H9 (cell line): ENCODE measurements around the gene ERC2. TPM values are rescaled to one million over a fixed set of nuclear protein-coding genes. Genes with fewer than 3 reads are reported as not detected.

Source experiments
- DNase-seq: peaks from one replicate; pipeline ENCODE4 v3.0.0-alpha.2; 2017
- H2AFZ ChIP-seq: one replicate; pipeline ENCODE4 v1.6.1; 2013; ENCODE audit warnings: mild to moderate bottlenecking, low read length, control low read depth, moderate library complexity
- H2AK5ac ChIP-seq: 2 replicates; pipeline ENCODE4 v1.6.1; 2013; ENCODE audit warnings: low read length, control low read depth, mixed read lengths; ENCODE audit not compliant: insufficient read length
- H2BK120ac ChIP-seq: one replicate; pipeline ENCODE4 v1.6.1; 2013; ENCODE audit warnings: low read depth, mild to moderate bottlenecking, low read length, control low read depth, inconsistent platforms; ENCODE audit not compliant: poor library complexity, severe bottlenecking
- H2BK12ac ChIP-seq: 2 replicates; pipeline ENCODE4 v1.6.1; 2013; ENCODE audit warnings: low read length, control low read depth, mixed read lengths, low read depth; ENCODE audit not compliant: insufficient read length
- H2BK15ac ChIP-seq: 2 replicates; pipeline ENCODE4 v1.6.1; 2013; ENCODE audit warnings: low read depth, low read length, control low read depth
- H2BK20ac ChIP-seq: one replicate; pipeline ENCODE4 v1.6.1; 2013; ENCODE audit warnings: low read depth, mild to moderate bottlenecking, low read length, control low read depth, inconsistent platforms; ENCODE audit not compliant: poor library complexity, severe bottlenecking
- H2BK5ac ChIP-seq: 2 replicates; pipeline ENCODE4 v1.6.1; 2013; ENCODE audit warnings: low read length, control low read depth, mixed read lengths; ENCODE audit not compliant: insufficient read length
- H3K14ac ChIP-seq: 2 replicates; pipeline ENCODE4 v1.6.1; 2013; ENCODE audit warnings: low read length, control low read depth; ENCODE audit not compliant: insufficient read depth
- H3K18ac ChIP-seq: 2 replicates; pipeline ENCODE4 v1.6.1; 2013; ENCODE audit warnings: low read depth, mild to moderate bottlenecking, mixed read lengths, low read length, control low read depth; ENCODE audit not compliant: insufficient read length
- H3K23ac ChIP-seq: 2 replicates; pipeline ENCODE4 v1.6.1; 2013; ENCODE audit warnings: low read length, control low read depth, mixed read lengths, low read depth; ENCODE audit not compliant: insufficient read length
- H3K23me2 ChIP-seq: 2 replicates; pipeline ENCODE4 v1.6.1; 2013; ENCODE audit warnings: low read depth, mild to moderate bottlenecking, mixed read lengths, low read length, control low read depth; ENCODE audit not compliant: insufficient read length, poor library complexity, severe bottlenecking
- H3K27ac ChIP-seq: 2 replicates; pipeline ENCODE4 v1.5.1; 2013; ENCODE audit warnings: low read length, control low read depth, mixed read lengths, low read depth; ENCODE audit not compliant: insufficient read length
- H3K27me3 ChIP-seq: 2 replicates; pipeline ENCODE4 v1.6.1; 2013; ENCODE audit warnings: low read length, control low read depth, inconsistent platforms; ENCODE audit not compliant: insufficient read depth
- H3K4ac ChIP-seq: 2 replicates; pipeline ENCODE4 v1.6.1; 2013; ENCODE audit warnings: low read depth, mild to moderate bottlenecking, control low read depth, inconsistent platforms, low read length, moderate library complexity
- H3K4me1 ChIP-seq: 2 replicates; pipeline ENCODE4 v1.6.1; 2013; ENCODE audit warnings: low read length, control low read depth, inconsistent platforms; ENCODE audit not compliant: insufficient read depth
- H3K4me2 ChIP-seq: 2 replicates; pipeline ENCODE4 v1.6.1; 2013; ENCODE audit warnings: low read length, control low read depth, mixed read lengths; ENCODE audit not compliant: insufficient read length, insufficient read depth
- H3K56ac ChIP-seq: 2 replicates; pipeline ENCODE4 v1.6.1; 2013; ENCODE audit warnings: low read depth, mild to moderate bottlenecking, mixed read lengths, low read length, control low read depth; ENCODE audit not compliant: insufficient read length
- H3K79me1 ChIP-seq: 2 replicates; pipeline ENCODE4 v1.6.1; 2013; ENCODE audit warnings: low read depth, mild to moderate bottlenecking, moderate library complexity, low read length, control low read depth, inconsistent platforms; ENCODE audit not compliant: insufficient read depth, poor library complexity, severe bottlenecking
- H3K79me2 ChIP-seq: 2 replicates; pipeline ENCODE4 v1.6.1; 2013; ENCODE audit warnings: low read length, control low read depth, inconsistent platforms; ENCODE audit not compliant: insufficient read depth
- H3K9ac ChIP-seq: 2 replicates; pipeline ENCODE4 v1.6.1; 2013; ENCODE audit warnings: low read length, control low read depth, mixed read lengths; ENCODE audit not compliant: insufficient read length; ENCODE audit errors: extremely low read depth
- H3K9me3 ChIP-seq: one replicate; pipeline ENCODE4 v1.6.1; 2013; ENCODE audit warnings: low read depth, low read length, inconsistent platforms; ENCODE audit not compliant: control insufficient read depth
- H3T11ph ChIP-seq: one replicate; pipeline ENCODE4 v1.6.1; 2013; ENCODE audit warnings: mild to moderate bottlenecking, low read length, control low read depth, inconsistent platforms
- H4K20me1 ChIP-seq: one replicate; pipeline ENCODE4 v1.6.1; 2013; ENCODE audit not compliant: control insufficient read depth, insufficient read length, insufficient read depth
- H4K5ac ChIP-seq: 2 replicates; pipeline ENCODE4 v1.6.1; 2013; ENCODE audit warnings: low read depth, mild to moderate bottlenecking, mixed read lengths, low read length, control low read depth; ENCODE audit not compliant: insufficient read length
- H4K8ac ChIP-seq: replicated peaks from 2 replicates; pipeline ENCODE4 v1.6.1; 2013; ENCODE audit warnings: low read length, control low read depth, mixed read lengths, low read depth; ENCODE audit not compliant: insufficient read length
- H4K91ac ChIP-seq: 2 replicates; pipeline ENCODE4 v1.6.1; 2013; ENCODE audit warnings: low read depth, mild to moderate bottlenecking, moderate library complexity, mixed read lengths, low read length, control low read depth; ENCODE audit not compliant: insufficient read length
- H3K27ac Mint-ChIP-seq, 3 experiments: 2 replicates in 2 of 3; 3 replicates in 1 of 3; pipeline ENCODE4 v1.8.0; 2020 to 2021; ENCODE audit warnings: mixed read lengths in 3 of 3, mild to moderate bottlenecking in 1 of 3, moderate library complexity in 1 of 3
- H3K27me3 Mint-ChIP-seq: 2 replicates; pipeline ENCODE4 v1.8.0; 2021; ENCODE audit warnings: low read depth, mild to moderate bottlenecking, moderate library complexity, mixed read lengths
- H3K36me3 Mint-ChIP-seq, 3 experiments: 2 replicates in 2 of 3; 3 replicates in 1 of 3; pipeline ENCODE4 v1.8.0; 2020 to 2021; ENCODE audit warnings: low read depth in 3 of 3, mixed read lengths in 3 of 3; ENCODE audit not compliant: insufficient read depth in 1 of 3
- H3K4me1 Mint-ChIP-seq, 2 experiments: 2 replicates each; pipeline ENCODE4 v1.8.0; 2020; ENCODE audit warnings: mixed read lengths in 2 of 2
- H3K4me3 Mint-ChIP-seq, 2 experiments: 2 replicates in 1 of 2; 3 replicates in 1 of 2; pipeline ENCODE4 v1.8.0; 2020 to 2021; ENCODE audit warnings: mild to moderate bottlenecking in 2 of 2, mixed read lengths in 2 of 2, moderate library complexity in 1 of 2
- H3K9me3 Mint-ChIP-seq, 2 experiments: 2 replicates in 1 of 2; 3 replicates in 1 of 2; pipeline ENCODE4 v1.8.0; 2020; ENCODE audit warnings: mild to moderate bottlenecking in 2 of 2, mixed read lengths in 2 of 2, moderate library complexity in 1 of 2
- CTCF ChIP-seq: fragments of 200-600 bp; sonication (generic); conservative IDR thresholded peaks from 3 replicates; pipeline ENCODE4 v1.8.0; 2021; ENCODE audit warnings: antibody characterized with exemption, mild to moderate bottlenecking
- whole genome bisulfite sequencing: extraction: QIAGEN DNeasy Blood & Tissue Kit; methylation state at CpG from one replicate; pipeline ENCODE4 v1.1.7; 2013; ENCODE audit warnings: missing lambda C conversion rate, low lambda C conversion rate, mixed read lengths; ENCODE audit not compliant: insufficient read length; ENCODE audit errors: extremely low coverage; 5-methylcytosine and 5-hydroxymethylcytosine counted together
- total RNA-seq: library from RNA; stranded (reverse); gene quantifications from 2 replicates; pipeline ENCODE4 v1.2.1, GENCODE V29; 2021

Gene ERC2
- total RNA-seq, 1 experiment from 2014 or later = 15.4 TPM

GRCh38 chr3:56219894-56220805, 248.1 kb downstream of the ERC2 start:
- Histone ChIP-seq H3K79me1 (no peaks in the 10 kb centered on the region), H3K4ac (no peak overlapping the region), H2BK12ac (no peak overlapping the region), H3T11ph (no peak overlapping the region), H3K14ac (no peak overlapping the region), H3K9me3 (no peaks in the 10 kb centered on the region), H3K27ac (no peak overlapping the region), H4K8ac (no peak overlapping the region), H3K18ac (no peak overlapping the region), H2AFZ (no peak overlapping the region), H2BK20ac (no peak overlapping the region), H4K20me1 (no peaks in the 10 kb centered on the region), H3K27me3 (no peaks in the 10 kb centered on the region), H3K9ac (no peak overlapping the region), H3K23me2 (no peaks in the 10 kb centered on the region), H3K4me1 (no peaks in the 10 kb centered on the region), H4K91ac (no peak overlapping the region), H3K4me2 (no peak overlapping the region), H3K56ac (no peak overlapping the region), H2BK120ac (no peak overlapping the region), H4K5ac (peak overlapping the region; percentile 17), H3K79me2 (no peaks in the 10 kb centered on the region), H2BK15ac (no peak overlapping the region), H2BK5ac (no peak overlapping the region), H3K23ac (no peak overlapping the region), H2AK5ac (no peak overlapping the region)
- Mint-ChIP-seq H3K4me3 (no peak overlapping the region), H3K27ac (no peak overlapping the region), H3K36me3 (peaks cover 0 to 1% (median 0%) of the 10 kb centered on the region in 3 experiments; a peak in 2 of 7 replicates), H3K4me1 (no peaks in the 10 kb centered on the region), H3K9me3 (no peaks in the 10 kb centered on the region), H3K27me3 (peaks cover 2% of the 10 kb centered on the region; the same call in 1 of the 2 replicates)
- no peak for TF ChIP-seq CTCF
- WGBS = no CpG with 5 or more reads among the region's 11 CpGs
- no peak for DNase-seq
